PFSK-1 (cell line): ENCODE results near the gene CSPG4.

Source experiments
- FOXP2 ChIP-seq: optimal IDR thresholded peaks from 2 replicates; pipeline ENCODE3; 2011; ENCODE audit warnings: borderline replicate concordance, control low read depth, inconsistent platforms; ENCODE audit not compliant: insufficient read depth; ENCODE audit errors: extremely low read length, extremely low read depth
- POLR2AphosphoS5 ChIP-seq: IDR thresholded peaks from 2 replicates; pipeline ENCODE4 v1.6.1; 2012; ENCODE audit warnings: low read depth, mild to moderate bottlenecking, control low read depth, low read length, moderate library complexity
- REST ChIP-seq, 2 experiments: IDR thresholded peaks; 2 replicates each; pipeline versions ENCODE4 v1.6.1 to v1.8.0; 2011 to 2012; ENCODE audit warnings: low read depth in 2 of 2, low read length in 2 of 2, control low read depth in 1 of 2, inconsistent platforms in 1 of 2, mild to moderate bottlenecking in 1 of 2, moderate library complexity in 1 of 2; ENCODE audit not compliant: insufficient read depth in 1 of 2
- SIN3A ChIP-seq: IDR thresholded peaks from 2 replicates; pipeline ENCODE4 v1.6.1; 2012; ENCODE audit warnings: mild to moderate bottlenecking, low read length, moderate library complexity, borderline replicate concordance; ENCODE audit not compliant: insufficient read depth
- TAF1 ChIP-seq: IDR thresholded peaks from 2 replicates; pipeline ENCODE4 v1.6.1; 2012; ENCODE audit warnings: low read length, control low read depth, borderline replicate concordance; ENCODE audit not compliant: insufficient read depth

CSPG4 gene

GRCh38 chr15:75713338-75713895 lies 769 bp upstream of the CSPG4 start:
- TF ChIP-seq POLR2AphosphoS5 (no peak), SIN3A (no peak), FOXP2 (peak; percentile 61), REST (IDR thresholded peaks at IDR 0.05; ENCODE audit: insufficient read depth in 1 of 2, low read depth in 2 of 2, low read length in 2 of 2) (peak in 1 of 2 experiments; percentile 52; a peak in 1 of 4 replicates), TAF1 (peak; percentile 51; the same call in 1 of the 2 replicates)

DNA sequence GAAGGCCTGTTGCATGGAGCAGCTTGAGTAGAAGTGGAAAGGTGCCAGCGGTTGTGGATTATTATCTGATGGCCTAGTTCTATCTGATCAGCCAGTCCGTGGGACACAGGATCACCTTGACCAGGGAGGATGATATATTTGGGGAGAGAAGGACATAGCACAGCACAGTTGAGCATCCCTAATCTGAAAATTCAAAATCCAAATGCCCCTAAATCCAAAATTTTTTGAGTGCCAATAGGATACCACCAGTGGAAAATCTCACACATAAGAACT lies 6.0 kb downstream of the CSPG4 start:
- TF ChIP-seq POLR2AphosphoS5, result no peak
- no peak for TF ChIP-seq SIN3A
- TF ChIP-seq FOXP2, result no peak
- TF ChIP-seq REST (IDR thresholded peaks at IDR 0.05; ENCODE audit: insufficient read depth in 1 of 2, low read depth in 2 of 2, low read length in 2 of 2), result no peak

DNA sequence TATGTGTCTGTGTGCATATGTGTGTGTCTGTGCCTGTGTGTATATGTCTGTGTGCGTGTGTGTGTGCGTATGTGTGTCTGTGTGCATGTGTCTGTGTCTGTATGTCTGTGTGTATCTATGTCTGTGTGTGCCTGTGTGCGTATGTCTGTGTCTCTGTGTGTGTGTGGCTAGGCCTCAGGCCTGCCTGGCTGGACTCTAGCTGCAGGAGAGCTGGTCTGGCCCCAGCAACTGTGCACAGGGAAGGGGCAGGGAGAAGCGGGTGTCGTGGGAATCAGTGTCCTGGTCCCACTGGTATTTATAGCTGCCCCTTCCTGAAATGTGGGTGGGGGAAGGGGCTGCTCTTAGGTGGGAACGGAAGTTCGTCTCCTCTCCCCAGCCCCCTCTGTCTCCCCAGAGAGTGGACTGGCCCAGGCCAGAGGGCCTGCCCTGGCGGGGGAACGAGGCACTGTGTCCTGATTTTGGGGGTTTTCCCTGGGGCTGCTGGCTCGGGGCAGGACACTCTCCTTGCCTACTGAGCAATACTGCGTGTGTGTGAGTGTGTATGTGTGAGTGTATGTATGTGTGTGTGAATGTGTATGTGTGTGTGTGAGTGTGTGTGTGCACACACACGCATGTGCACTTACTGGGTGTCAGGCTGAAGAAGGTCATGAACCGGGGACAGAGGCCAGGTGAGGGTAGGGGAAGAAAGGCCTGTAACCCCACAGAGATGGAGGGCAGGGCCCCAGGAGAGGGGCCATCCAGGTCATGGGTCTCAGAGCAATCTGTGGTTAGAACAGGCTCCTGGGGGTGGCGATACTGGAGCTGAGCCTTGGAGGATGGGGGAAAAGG lies 6.6 kb downstream of the CSPG4 start:
- TF ChIP-seq SIN3A (no peak), TAF1 (no peak)

DNA sequence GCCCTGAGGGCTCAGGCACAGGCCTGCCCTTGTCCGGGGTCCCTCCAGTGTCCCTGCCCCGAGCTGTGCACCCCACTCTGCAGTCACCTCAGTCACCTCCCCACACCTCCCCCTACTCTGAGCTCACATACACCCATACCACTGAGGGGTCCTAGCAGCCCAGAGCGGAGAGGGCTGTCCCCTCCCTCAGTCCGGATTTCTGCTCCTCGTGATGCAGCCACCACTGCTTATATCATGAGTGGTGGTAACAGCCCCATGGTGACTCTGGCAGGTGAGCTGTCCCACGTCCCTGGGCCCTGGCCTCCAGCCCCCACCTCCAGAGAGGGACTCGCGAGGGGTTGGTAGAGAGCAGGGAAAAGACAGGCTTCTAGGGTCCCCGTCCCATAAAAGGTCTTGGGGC lies 8.0 kb downstream of the CSPG4 start:
- no peak for TF ChIP-seq POLR2AphosphoS5
- TF ChIP-seq TAF1, result no peak
- no peak for TF ChIP-seq FOXP2

DNA sequence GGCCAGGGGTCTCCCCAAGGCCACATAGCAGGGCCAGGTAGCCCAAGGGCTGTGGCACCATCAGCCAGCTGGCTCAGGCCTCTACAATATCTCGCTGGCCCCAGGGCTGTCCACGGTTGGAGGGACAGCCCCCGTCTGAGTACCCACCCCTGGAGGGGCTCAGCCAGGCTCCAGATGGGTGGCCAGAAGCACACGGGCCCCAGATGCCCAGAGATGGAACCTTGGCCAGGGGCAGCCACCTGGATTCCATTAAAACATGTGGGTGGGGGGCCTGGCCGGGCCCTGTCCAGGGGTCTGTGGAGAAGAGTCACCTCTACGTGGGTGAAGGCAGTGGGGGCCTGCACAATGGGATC lies 8.4 kb downstream of the CSPG4 start:
- TF ChIP-seq FOXP2, result no peak
- TF ChIP-seq REST (IDR thresholded peaks at IDR 0.05; ENCODE audit: insufficient read depth in 1 of 2, low read depth in 2 of 2, low read length in 2 of 2), result no peak
- TF ChIP-seq SIN3A, result no peak
- TF ChIP-seq POLR2AphosphoS5, result no peak
- TF ChIP-seq TAF1, result no peak

DNA sequence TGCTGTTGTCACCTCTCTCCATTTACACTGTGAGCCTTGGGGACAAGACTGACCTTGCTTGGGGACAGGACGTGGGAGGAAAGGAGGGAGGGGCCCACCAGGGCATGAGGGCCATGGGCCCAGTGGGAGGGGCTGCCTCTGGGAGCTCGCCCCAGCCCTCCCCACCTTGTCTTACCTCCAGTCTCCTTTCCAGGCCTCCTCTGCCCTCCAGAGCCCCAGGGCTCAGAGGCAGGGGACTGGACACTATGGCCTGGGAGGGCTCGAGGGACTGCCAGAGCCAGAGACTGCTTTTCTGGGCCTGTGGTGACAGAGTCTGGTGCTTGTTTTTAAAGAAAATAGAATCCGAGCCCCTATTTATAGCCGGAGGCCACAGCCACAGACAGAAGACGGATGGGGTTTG lies 10.2 kb downstream of the CSPG4 start:
- TF ChIP-seq TAF1, result no peak
- no peak for TF ChIP-seq POLR2AphosphoS5
- no peak for TF ChIP-seq FOXP2
- no peak for TF ChIP-seq SIN3A
- no peak for TF ChIP-seq REST (IDR thresholded peaks at IDR 0.05; ENCODE audit: insufficient read depth in 1 of 2, low read depth in 2 of 2, low read length in 2 of 2)
